ENCODE measurements around the gene KLC4.
"Not testable (repeated sequence)": the region's sequence is repeated elsewhere in the genome, so short reads cannot be mapped to it uniquely, and the experiment has no call there.

Gene KLC4

DNA sequence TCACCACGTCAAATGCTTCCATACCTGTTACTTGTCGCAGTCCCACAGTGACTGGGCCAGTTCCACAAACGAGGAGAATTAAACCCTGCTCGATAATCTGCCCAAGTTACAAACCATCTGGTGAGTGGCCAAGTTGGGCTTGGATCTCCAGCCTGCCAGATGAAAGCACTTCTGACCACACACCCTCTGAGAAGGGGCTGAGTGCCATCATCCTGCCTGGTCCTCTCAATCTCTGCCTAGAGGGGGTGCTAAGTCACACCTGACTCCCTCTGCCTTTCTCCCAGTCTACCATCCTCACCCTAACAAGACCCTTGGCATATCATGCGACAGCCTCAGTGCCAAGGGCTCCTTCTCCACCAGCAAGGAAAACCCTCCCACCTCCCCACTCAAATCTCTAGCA lies 22.2 kb upstream of the KLC4 start:
- DNase-seq: no peak

- DNase-seq: no peak
Observed at GRCh38 chr6:43037706-43038105, 21.7 kb upstream of the KLC4 start.

DNA sequence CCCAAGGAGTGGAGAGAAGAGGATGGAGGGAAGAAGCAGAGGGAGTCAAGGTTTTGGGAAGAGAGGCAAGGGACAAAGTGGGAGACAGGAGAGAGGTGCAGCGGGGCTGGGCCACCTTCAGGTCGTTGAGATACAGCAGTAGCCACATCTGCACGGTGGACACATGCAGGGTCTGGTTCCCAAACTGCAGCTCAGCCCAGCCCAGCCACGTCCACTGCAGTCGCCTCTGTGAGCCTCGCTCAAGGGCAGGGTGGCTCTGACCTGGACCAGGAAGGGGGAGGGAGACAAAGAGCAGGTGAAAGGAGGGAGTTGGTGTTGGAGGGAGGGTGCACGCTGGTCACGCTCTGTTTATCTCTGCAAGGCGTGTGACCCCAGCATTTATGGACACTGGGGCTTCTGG lies 20.7 kb upstream of the KLC4 start:
- DNase-seq: no peak

DNA sequence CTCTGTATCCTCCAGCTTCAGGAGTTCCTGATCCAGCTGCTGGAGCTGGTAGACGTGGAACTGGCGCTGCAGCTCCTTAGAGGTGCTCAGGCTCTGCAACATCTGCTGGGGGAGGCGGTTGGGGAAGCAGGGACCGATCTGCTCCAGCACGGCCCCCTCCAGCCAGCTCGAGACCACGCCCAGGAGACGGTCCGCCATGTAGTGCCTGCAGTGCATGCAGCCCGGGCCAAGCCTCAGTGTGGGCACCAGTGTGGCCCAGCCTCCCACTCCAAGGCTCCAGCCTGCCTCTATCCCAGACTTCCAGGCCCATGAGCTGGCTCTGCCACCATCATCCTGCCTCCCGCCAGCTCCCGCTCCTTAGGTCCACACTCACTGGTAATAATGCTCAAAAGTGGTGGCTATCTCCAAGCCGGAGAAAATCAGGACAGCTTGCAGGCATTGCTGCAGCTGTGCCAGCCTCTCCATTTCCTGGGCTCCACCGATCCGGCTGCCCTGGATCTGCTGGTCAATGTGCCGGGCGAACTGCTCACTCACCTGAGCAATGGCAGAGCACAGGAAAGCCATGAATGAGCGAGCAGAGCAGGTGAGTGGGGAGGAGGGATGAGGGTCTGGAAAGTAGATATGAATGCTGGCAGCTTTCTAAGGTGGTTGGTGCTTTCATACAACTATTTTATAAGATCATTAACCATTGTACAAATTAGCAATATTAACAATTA lies 18.7 kb upstream of the KLC4 start:
- no peak for DNase-seq

DNA sequence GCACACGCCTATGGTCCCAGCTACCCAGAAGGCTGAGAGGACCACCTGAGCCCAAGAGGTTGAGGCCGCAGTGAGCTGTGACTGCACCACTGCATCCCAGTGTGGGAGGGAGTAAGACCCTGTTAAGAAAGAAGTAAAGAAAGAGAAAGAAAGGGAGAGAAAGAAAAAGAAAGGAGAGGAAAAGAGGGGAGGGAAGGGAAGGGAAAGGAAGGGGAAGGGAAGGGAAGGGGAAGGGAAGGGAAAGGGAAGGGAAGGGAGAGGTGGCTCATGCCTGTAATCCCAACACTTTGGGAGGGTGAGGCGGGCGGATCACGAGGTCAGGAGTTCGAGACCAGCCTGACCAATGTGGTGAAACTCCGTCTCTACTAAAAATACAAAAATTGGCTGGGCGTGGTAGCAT lies 18.0 kb upstream of the KLC4 start:
- DNase-seq: not testable (repeated sequence)

DNA sequence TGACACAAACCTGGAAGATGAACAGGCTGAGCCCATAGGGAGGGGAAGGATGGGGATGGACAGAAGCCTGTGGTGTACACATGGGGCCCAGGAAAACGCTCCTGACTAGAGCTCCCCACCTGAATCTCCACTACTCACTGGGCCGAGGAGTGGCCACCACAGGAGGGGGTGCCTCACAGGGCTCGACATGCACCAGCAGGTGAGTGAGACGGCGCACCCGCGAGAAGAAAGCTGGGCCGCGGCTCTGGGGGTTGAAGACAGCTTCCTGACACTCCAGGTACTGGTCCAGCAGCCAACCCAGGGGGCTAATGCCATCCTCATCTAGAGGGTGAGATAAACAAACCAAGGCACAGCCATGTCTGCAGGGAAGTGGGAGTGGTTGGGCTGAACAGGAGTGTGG lies 16.1 kb upstream of the KLC4 start:
- no peak for DNase-seq

GRCh38 chr6:43045371-43045930 lies 14.0 kb upstream of the KLC4 start:
- DNase-seq: no peak

GRCh38 chr6:43047998-43048397 lies 11.4 kb upstream of the KLC4 start:
- DNase-seq: no peak

- DNase-seq: no peak
Observed at GRCh38 chr6:43050981-43051380, 8.4 kb upstream of the KLC4 start.

- DNase-seq: no peak
Observed at GRCh38 chr6:43052225-43052841, 7.1 kb upstream of the KLC4 start.

DNA sequence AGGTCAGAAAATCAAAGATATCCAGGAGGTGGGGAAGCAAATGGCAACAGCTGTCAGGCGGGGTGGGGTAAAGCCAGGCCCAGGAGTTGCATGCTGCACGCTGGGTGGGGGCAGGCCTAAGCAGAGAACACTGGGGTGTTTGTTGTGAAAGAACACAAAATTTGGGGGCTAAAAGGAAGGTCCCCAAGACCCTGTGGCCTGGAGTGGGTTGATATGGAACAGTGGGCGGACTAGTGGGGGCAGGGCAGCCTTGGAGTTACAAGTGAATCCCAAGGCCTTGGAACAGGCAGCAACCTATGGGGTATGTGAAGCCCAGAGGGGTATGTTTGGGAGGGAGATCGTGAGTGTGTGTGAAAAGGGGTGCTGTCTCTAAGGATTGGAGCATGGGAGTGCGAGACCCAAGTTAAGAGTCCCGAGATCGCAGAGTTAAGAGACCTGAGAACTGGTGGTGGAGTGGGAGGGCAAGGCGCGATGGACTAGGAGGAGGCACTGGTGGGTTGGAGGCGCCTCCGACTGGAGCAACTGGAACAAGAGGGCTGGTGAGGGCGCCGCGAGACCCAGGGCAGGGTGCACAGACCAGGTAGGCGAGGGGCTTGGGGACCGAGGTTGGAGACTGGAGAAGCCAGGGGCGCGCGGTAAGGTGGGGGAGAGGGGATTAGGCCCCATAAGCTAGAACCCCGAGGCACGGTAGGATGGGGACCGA lies 6.4 kb upstream of the KLC4 start:
- DNase-seq: peak; percentile 42

DNA sequence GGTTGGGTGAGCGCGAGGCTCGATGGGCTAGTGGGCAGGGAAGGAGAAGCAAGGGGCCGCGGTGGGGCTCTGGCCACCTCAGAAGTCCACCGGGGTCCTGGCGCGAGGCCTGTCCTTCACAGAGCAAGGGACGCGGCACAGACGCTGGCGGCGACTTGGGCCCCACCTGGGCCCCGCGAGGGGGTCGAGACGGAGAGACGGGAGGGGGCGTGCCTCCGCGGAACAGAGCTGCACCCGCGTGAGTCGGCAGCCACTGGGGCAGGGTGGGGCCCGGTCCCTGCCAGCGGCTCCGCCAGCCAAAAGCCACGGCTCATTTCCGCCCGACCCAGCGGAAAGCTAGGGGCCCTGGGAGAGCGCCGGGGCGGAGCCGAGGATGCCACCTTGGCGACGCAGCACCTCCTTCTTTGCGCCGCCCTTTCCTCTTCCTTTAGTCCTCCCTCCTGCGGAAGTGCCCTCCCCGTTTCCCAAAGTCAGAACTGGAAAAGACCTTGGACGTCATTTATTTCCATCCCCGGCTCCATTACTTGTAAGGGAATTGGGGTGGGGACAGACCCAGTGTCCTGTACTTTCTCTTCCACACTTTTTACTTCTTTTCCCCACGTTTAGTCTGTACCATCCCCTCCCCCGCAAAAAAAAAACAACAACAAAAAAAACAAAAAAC lies 5.8 kb upstream of the KLC4 start, which contains the start of gene CUL7:
TSS of gene CUL7 (minus strand) at position 307 of the 661 bp plus-strand sequence. CDS start 1,063 bp downstream, outside the sequence.
- DNase-seq: peak; percentile 98

DNA sequence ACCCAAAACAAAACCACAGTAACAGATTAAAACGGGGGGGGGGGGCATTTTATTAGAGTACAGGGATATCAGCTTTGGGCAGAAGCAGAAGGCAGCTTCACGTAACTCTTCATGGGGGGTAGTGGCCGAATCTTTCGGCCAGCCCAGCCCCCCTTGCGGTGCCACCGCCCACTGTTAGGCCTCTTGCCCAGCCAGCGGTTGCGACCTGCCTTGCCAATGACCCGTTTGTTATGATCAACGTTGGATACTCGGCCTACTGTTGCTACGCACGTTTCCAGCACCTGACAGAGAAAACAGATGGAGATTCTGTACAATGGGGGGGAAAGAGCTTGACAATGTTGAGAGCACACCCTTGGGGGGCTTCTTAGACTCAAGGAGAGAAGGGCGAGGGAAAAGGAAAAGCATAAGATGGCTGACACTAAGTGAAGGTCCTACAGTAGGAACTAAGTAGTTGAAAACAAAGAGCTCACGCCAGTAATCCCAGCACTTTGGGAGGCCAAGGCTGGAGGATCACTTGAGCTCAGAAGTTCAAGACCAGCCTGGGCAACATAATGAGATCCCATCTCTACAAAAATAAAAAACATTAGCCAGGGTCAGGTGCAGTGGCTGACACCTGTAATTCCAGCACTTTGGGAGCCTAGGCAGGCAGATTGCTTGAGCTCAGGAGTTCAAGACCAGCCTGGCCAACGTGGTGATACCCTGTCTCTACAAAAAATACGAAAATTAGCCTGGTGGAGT lies 5.1 kb upstream of the KLC4 start:
- no peak for DNase-seq

GRCh38 chr6:43055966-43056365 lies 3.5 kb upstream of the KLC4 start:
- DNase-seq: no peak

- DNase-seq: no peak
Observed at GRCh38 chr6:43058531-43058930, 900 bp upstream of the KLC4 start.

GRCh38 chr6:43060034-43060754 lies 763 bp downstream of the KLC4 start:
- peak; percentile 76 for DNase-seq

- DNase-seq: no peak
Observed at GRCh38 chr6:43060755-43061633, 1.6 kb downstream of the KLC4 start.

- no peak for DNase-seq
Observed at GRCh38 chr6:43061861-43062260, 2.4 kb downstream of the KLC4 start.

DNA sequence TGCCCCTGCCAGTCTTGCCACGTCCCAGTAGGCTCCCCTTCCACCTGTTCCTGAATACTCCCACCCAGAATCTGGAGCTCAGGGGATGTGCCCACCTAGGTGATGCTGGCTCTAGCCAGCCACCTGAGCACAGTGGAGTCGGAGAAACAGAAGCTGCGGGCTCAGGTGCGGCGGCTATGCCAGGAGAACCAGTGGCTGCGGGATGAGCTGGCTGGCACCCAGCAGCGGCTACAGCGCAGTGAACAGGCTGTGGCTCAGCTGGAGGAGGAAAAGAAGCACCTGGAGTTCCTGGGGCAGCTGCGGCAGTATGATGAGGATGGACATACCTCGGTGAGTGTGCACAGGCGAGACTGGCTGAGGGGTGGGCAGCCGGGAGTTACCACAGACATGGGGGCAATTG lies 3.4 kb downstream of the KLC4 start:
- DNase-seq: no peak

GRCh38 chr6:43070028-43070632 lies 10.7 kb downstream of the KLC4 start:
- DNase-seq: peak; percentile 82

Measured in NCI-H69 (cell line).